Transverse colon (tissue), 4 donors: ENCODE measurements around the gene ROPN1. TPM values are rescaled to one million over a fixed set of nuclear protein-coding genes. Genes with fewer than 3 reads are reported as not detected.

Source experiments
- DNase-seq: peaks from one replicate; pipeline ENCODE4 v3.0.0-alpha.2; 2019
- H3K27ac ChIP-seq, 4 donors: fragments of 200-600 bp; sonication (generic); 2 replicates each; pipeline ENCODE4 v1.5.1; 2016 to 2018; ENCODE audit warnings: inconsistent platforms in 4 of 4
- H3K27me3 ChIP-seq: fragments of 200-600 bp; sonication (generic); 2 replicates; pipeline ENCODE4 v1.5.1; 2017; ENCODE audit warnings: inconsistent platforms
- H3K36me3 ChIP-seq, 4 donors: fragments of 200-600 bp; sonication (generic); 2 replicates each; pipeline ENCODE4 v1.5.1; 2017 to 2019; ENCODE audit warnings: inconsistent platforms in 4 of 4
- H3K4me1 ChIP-seq, 4 donors: fragments of 200-600 bp; sonication (generic); 2 replicates each; pipeline ENCODE4 v1.5.1; 2017 to 2020; ENCODE audit warnings: inconsistent platforms in 4 of 4
- H3K4me3 ChIP-seq, 4 donors: fragments of 200-600 bp; sonication (generic); 1 replicate in 1 of 4; 2 replicates in 3 of 4; pipeline versions ENCODE4 v1.5.1 to v1.6.1; 2017 to 2019; ENCODE audit warnings: inconsistent platforms in 4 of 4
- H3K9me3 ChIP-seq, 2 donors: fragments of 200-600 bp; sonication (generic); 2 replicates each; pipeline ENCODE4 v1.5.1; 2017 to 2019; ENCODE audit warnings: inconsistent platforms in 2 of 2
- CTCF ChIP-seq, 5 experiments: fragments of 200-600 bp in 3 of 5; fragments of 450-650 bp in 2 of 5; sonication (generic) in 3 of 5; IDR thresholded peaks; 1 replicate in 2 of 5; 2 replicates in 3 of 5; pipeline ENCODE4 v1.5.1; 2016 to 2017; ENCODE audit warnings: antibody characterized with exemption in 5 of 5, inconsistent platforms in 3 of 5, mild to moderate bottlenecking in 2 of 5, moderate library complexity in 1 of 5
- EP300 ChIP-seq: sonication (generic); formaldehyde crosslinking; IDR thresholded peaks from one replicate; pipeline ENCODE4 v1.6.1; 2017; ENCODE audit warnings: antibody characterized with exemption, low read depth
- POLR2A ChIP-seq: fragments of 450-650 bp; IDR thresholded peaks from one replicate; pipeline ENCODE4 v1.6.1; 2016; ENCODE audit warnings: antibody characterized with exemption, mild to moderate bottlenecking, moderate library complexity
- POLR2AphosphoS5 ChIP-seq, 3 donors: sonication (generic); formaldehyde crosslinking; IDR thresholded peaks; one replicate each; pipeline ENCODE4 v1.6.1; 2016; ENCODE audit warnings: antibody characterized with exemption in 3 of 3
- WGBS, 2 donors: methylation state at CpG; one replicate each; pipeline ENCODE4 v1.1.5; 2018; ENCODE audit warnings: low coverage in 1 of 2; 5-methylcytosine and 5-hydroxymethylcytosine counted together
- in situ Hi-C, 4 donors: fragments of 200-750 bp; cut with MboI; loops; one replicate each; pipeline versions ENCODE4 v1.15.0 to v1.15.1; 2017; ENCODE audit warnings: low sequenced_read_pairs in 3 of 4, low pct_ligation_motif_present in 1 of 4, low pct_unique_long_range_greater_than_20kb in 1 of 4
- intact Hi-C: fragments of 100-400 bp; cut with DNase I; formaldehyde crosslinking; loops from one replicate; pipeline ENCODE4 v1.15.1; 2023; ENCODE audit warnings: low total_unique reads
- total RNA-seq, 4 donors: library from RNA; depleted of rRNA; stranded (reverse); fragments of >200 nt; gene quantifications; one replicate each; pipeline ENCODE4 v1.1.0, GENCODE V29; 2016

The ROPN1 gene
- total RNA-seq, 4 donors from 2014 or later: 1.9 to 3.4 (median 3.0) TPM; not detected in 1

- Histone ChIP-seq H3K4me1 (no peaks in the 10 kb centered on the region), H3K36me3 (peaks cover 0 to 36% (median 14%) of the 10 kb centered on the region in 4 donors), H3K27me3 (no peaks in the 10 kb centered on the region), H3K27ac (no peak overlapping the region), H3K9me3 (no peaks in the 10 kb centered on the region), H3K4me3 (no peak overlapping the region)
- in situ Hi-C loops (no loop called here), intact Hi-C loops (no loop called here)
- no peak for DNase-seq
- 92% methylated on average over 9 of the region's 9 CpGs; no CpG with 5 or more reads in 1 of the 2 donors for WGBS, 2 donors
- no peak for TF ChIP-seq POLR2AphosphoS5 (IDR thresholded peaks at IDR 0.05)
- no peak for TF ChIP-seq CTCF (IDR thresholded peaks at IDR 0.05)
- no peak for TF ChIP-seq EP300
- TF ChIP-seq POLR2A: no peak
Measured at GRCh38 chr3:123929325-123929724, 62.6 kb downstream of the ROPN1 start.

- peaks cover 4 to 9% of the 10 kb centered on the region in 2 donors for H3K9me3 ChIP-seq
- in situ Hi-C loops (no loop called here), intact Hi-C loops (no loop called here)
- peaks cover 0 to 41% (median 12%) of the 10 kb centered on the region in 4 donors for H3K36me3 ChIP-seq
- no peak overlapping the region for H3K4me3 ChIP-seq
- H3K4me1 ChIP-seq: no peaks in the 10 kb centered on the region
- TF ChIP-seq POLR2AphosphoS5 (IDR thresholded peaks at IDR 0.05): no peak
- TF ChIP-seq CTCF (IDR thresholded peaks at IDR 0.05): no peak
- no peak for TF ChIP-seq EP300
- no peak for TF ChIP-seq POLR2A
- no peak overlapping the region for H3K27ac ChIP-seq
- no peaks in the 10 kb centered on the region for H3K27me3 ChIP-seq
- no peak for DNase-seq
Measured at GRCh38 chr3:123926396-123926795, 65.5 kb downstream of the ROPN1 start.

- in situ Hi-C loops: no loop called here
- intact Hi-C loops: no loop called here
- no peak for DNase-seq
- peaks cover 20 to 23% of the 10 kb centered on the region in 2 donors for H3K9me3 ChIP-seq
- TF ChIP-seq EP300: no peak
- no peak for TF ChIP-seq POLR2AphosphoS5 (IDR thresholded peaks at IDR 0.05)
- TF ChIP-seq POLR2A: no peak
- no peak for TF ChIP-seq CTCF (IDR thresholded peaks at IDR 0.05)
- H3K36me3 ChIP-seq: peaks cover 0 to 39% (median 14%) of the 10 kb centered on the region in 4 donors
- H3K27ac ChIP-seq: no peak overlapping the region
- H3K4me3 ChIP-seq: no peak overlapping the region
- H3K27me3 ChIP-seq: no peaks in the 10 kb centered on the region
- no peaks in the 10 kb centered on the region for H3K4me1 ChIP-seq
Measured at GRCh38 chr3:123920868-123921267, 71.1 kb downstream of the ROPN1 start.

GRCh38 chr3:123920383-123920782 lies 71.5 kb downstream of the ROPN1 start:
- intact Hi-C loops: no loop called here
- in situ Hi-C loops: no loop called here
- DNase-seq: no peak
- TF ChIP-seq POLR2AphosphoS5 (IDR thresholded peaks at IDR 0.05): no peak
- TF ChIP-seq CTCF (IDR thresholded peaks at IDR 0.05): no peak
- TF ChIP-seq EP300: no peak
- TF ChIP-seq POLR2A: no peak
- Histone ChIP-seq H3K4me3 (no peak overlapping the region), H3K36me3 (peaks cover 0 to 34% (median 12%) of the 10 kb centered on the region in 4 donors), H3K4me1 (no peaks in the 10 kb centered on the region), H3K27me3 (no peaks in the 10 kb centered on the region), H3K9me3 (peaks cover 20 to 23% of the 10 kb centered on the region in 2 donors), H3K27ac (no peak overlapping the region)
- 88 to 93% methylated on average over 1 of the region's 1 CpG for WGBS, 2 donors
